ENCODE data around the gene SMIM43. TPM values are rescaled to one million over a fixed set of nuclear protein-coding genes. Genes with fewer than 3 reads are reported as not detected.

SMIM43 gene
- total and polyA plus RNA-seq, 2 of the 8 experiments (the other 6 are each of a cell fraction or from before 2014, with no cell fraction given) = 0.50 to 0.94 TPM

- H3K27ac ChIP-seq (ENCODE audit: low read depth, low read length) = no peak overlapping the region
- no peak overlapping the region for H3K18ac ChIP-seq (ENCODE audit: extremely low read depth, low read length)
- H3K36me3 ChIP-seq (ENCODE audit: control insufficient read depth in 2 of 4, insufficient read depth in 4 of 4, low read length in 3 of 4) = no peaks in the 10 kb centered on the region
- ChIA-PET POLR2A (ENCODE audit: partially characterized antibody) (no interaction called here), CTCF (ENCODE audit: partially characterized antibody) (interaction anchor here (0.9 to 1.6 kb wide), 2 partner anchors 21 to 389 kb away, joined by 3 to 4 read pairs; no protein-coding TSS in a partner anchor)
- no peaks in the 10 kb centered on the region for H3K9me3 ChIP-seq (ENCODE audit: insufficient read depth in 2 of 2, low read depth in 1 of 2, low read length in 1 of 2)
- H2BK120ac ChIP-seq (replicated peaks; ENCODE audit: low read depth, low read length) = no peak overlapping the region
- no peak overlapping the region for H2BK20ac ChIP-seq (ENCODE audit: low read length)
- no peak overlapping the region for H3K4me2 ChIP-seq (ENCODE audit: insufficient read depth in 1 of 2, low read depth in 2 of 2, low read length in 2 of 2)
- no peak overlapping the region for H4K91ac ChIP-seq (replicated peaks; ENCODE audit: insufficient read length, low read length)
- peaks cover 8% of the 10 kb centered on the region for H3K23me2 ChIP-seq (ENCODE audit: low read depth, low read length)
- H2BK5ac ChIP-seq (ENCODE audit: low read depth, low read length) = no peak overlapping the region
- H2BK12ac ChIP-seq (ENCODE audit: low read depth, low read length) = no peak overlapping the region
- H3K4me3 ChIP-seq (ENCODE audit: extremely low read depth in 1 of 4, insufficient read depth in 2 of 4, low read depth in 3 of 4, low read length in 4 of 4) = no peak overlapping the region
- H2BK15ac ChIP-seq (ENCODE audit: low read length) = no peak overlapping the region
- H4K20me1 ChIP-seq (replicated peaks in 1 of 2; ENCODE audit: control insufficient read depth in 1 of 2, insufficient read depth in 2 of 2, low read length in 2 of 2) = no peaks in the 10 kb centered on the region
- H3K4ac ChIP-seq (replicated peaks; ENCODE audit: insufficient read length, low read depth, low read length) = no peak overlapping the region
- no peak overlapping the region for H3K9ac ChIP-seq (replicated peaks in 1 of 4; ENCODE audit: extremely low read depth in 1 of 4, low read depth in 3 of 4, low read length in 3 of 4)
- FAIRE-seq (no peak), DNase-seq (ENCODE audit: low read depth in 1 of 2, low spot score in 2 of 2) (no peak)
- H3K23ac ChIP-seq (ENCODE audit: insufficient read length) = no peak overlapping the region
- WGBS, 2 experiments (ENCODE audit: extremely low coverage in 1 of 2, insufficient coverage in 1 of 2, insufficient read length in 1 of 2, insufficient replicate concordance in 2 of 2, low coverage in 1 of 2, low lambda C conversion rate in 2 of 2, missing lambda C conversion rate in 1 of 2) = 75% methylated on average over 3 of the region's 3 CpGs; no CpG with 5 or more reads in 1 of the 2 experiments
- no peak overlapping the region for H2AFZ ChIP-seq (ENCODE audit: low read length)
- H3K79me2 ChIP-seq (ENCODE audit: control insufficient read depth in 1 of 2, insufficient read depth in 2 of 2, low read length in 2 of 2) = no peaks in the 10 kb centered on the region
- H2AK5ac ChIP-seq (ENCODE audit: low read depth, low read length) = no peak overlapping the region
- H3K4me1 ChIP-seq (replicated peaks in 1 of 4; ENCODE audit: control insufficient read depth in 3 of 4, insufficient read depth in 4 of 4, low read length in 3 of 4) = 0 out of 7 replicates have a peak, but pooled peaks cover 0 to 2% (median 0%) of the 10 kb centered on the region in 4 experiments
- no peak overlapping the region for H4K8ac ChIP-seq (ENCODE audit: extremely low read depth, insufficient read depth, low read length)
- no peak overlapping the region for H3K56ac ChIP-seq (replicated peaks; ENCODE audit: insufficient read length, low read depth, low read length)
- no peak overlapping the region for H4K5ac ChIP-seq (ENCODE audit: insufficient read length, low read depth, low read length)
- no peak for TF ChIP-seq SIX5 (IDR thresholded peaks at IDR 0.05; ENCODE audit: low read depth, low read length)
- TF ChIP-seq POLR2A (IDR thresholded peaks at IDR 0.05; ENCODE audit: control extremely low read depth in 1 of 2, low read depth in 2 of 2, low read length in 2 of 2) = no peak
- TF ChIP-seq CREB1 (IDR thresholded peaks at IDR 0.05) = no peak
- TF ChIP-seq EZH2 (IDR thresholded peaks at IDR 0.05; ENCODE audit: low read depth, low read length, severe bottlenecking) = no peak
- TF ChIP-seq TEAD4 (IDR thresholded peaks at IDR 0.05; ENCODE audit: low read depth, low read length) = no peak
- no peak for TF ChIP-seq BRCA1 (IDR thresholded peaks at IDR 0.05; ENCODE audit: low read depth, low read length)
- no peak overlapping the region for H3K14ac ChIP-seq (ENCODE audit: insufficient read length)
- peaks cover 13 to 33% (median 22%) of the 10 kb centered on the region in 4 experiments for H3K27me3 ChIP-seq (replicated peaks in 1 of 4; ENCODE audit: control insufficient read depth in 3 of 4, extremely low read depth in 1 of 4, insufficient read depth in 3 of 4, low read length in 3 of 4)
- no peaks in the 10 kb centered on the region for H3K79me1 ChIP-seq (ENCODE audit: low read depth, low read length)
Observed at GRCh38 chr4:121760205-121760604, 4.8 kb downstream of the SMIM43 start.

Data from H1 (cell line).